Esophagus mucosa (tissue), 1 donor: Measurements from ENCODE around the gene EGR4. TPM values are rescaled to one million over a fixed set of nuclear protein-coding genes. Genes with fewer than 3 reads are reported as not detected.
A peak's percentile ranks its signal among the peaks of the same experiment; 100 is the strongest.

ENCODE experiments used
- ATAC-seq: fragments of 200-7000 bp; cut with Tn5 transposase; one replicate; pipeline ENCODE4 v1.9.1; 2020
- total RNA-seq: library from RNA; stranded (reverse); gene quantifications from one replicate; pipeline ENCODE4 v1.2.4, GENCODE V29; 2023
- donor health status: DM: yes; HTN: yes; CAD: no.

Gene EGR4
- total RNA-seq, 1 donor from 2014 or later = not detected

- peak; percentile 30 for ATAC-seq
Observed at GRCh38 chr2:73290049-73290839, 3.1 kb downstream of the EGR4 start.

- no peak for ATAC-seq
Observed at GRCh38 chr2:73289304-73289703, 4.0 kb downstream of the EGR4 start.

GRCh38 chr2:73286134-73286655 is 7.2 kb downstream of the EGR4 start:
- ATAC-seq = no peak

GRCh38 chr2:73285159-73285739 is 8.1 kb downstream of the EGR4 start:
- ATAC-seq = peak; percentile 53

GRCh38 chr2:73284296-73285158 is 8.8 kb downstream of the EGR4 start, which contains the start of gene FBXO41:
FBXO41 (minus strand) TSS chr2:73284478; CDS start chr2:73269630, 14,848 bp downstream.
- ATAC-seq = peak; percentile 55

GRCh38 chr2:73283545-73284295 is 9.6 kb downstream of the EGR4 start:
- peak; percentile 11 for ATAC-seq

DNA sequence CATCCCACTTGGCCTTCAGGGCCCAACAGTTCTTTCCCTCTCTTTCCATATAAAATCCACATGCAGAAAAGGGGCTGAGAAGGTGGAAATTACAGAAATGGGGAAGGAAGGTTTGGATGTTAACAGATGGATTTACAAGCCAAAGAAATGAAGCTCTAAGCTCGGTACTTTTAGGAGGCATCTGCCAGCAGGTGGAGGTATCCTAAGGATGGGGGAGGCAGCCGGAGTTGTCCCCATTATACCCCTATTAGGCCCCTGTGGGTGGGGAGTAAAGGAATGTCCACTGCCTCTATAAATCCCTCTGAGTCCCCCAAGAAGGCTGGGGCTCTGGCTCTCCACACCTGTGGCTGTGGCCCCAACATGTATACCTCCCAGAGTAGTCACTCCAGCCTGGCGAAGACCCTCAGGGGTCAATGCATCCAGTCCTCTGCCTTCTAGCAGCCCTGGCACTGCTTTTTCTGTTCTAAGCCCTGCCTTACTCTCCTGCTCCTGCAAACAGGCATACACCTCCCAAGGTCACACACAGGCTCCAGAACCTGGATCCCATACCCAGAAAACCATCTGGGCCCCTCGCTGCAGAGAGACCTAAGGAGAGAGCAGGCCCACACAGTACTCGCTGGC is 10.3 kb downstream of the EGR4 start:
- no peak for ATAC-seq

DNA sequence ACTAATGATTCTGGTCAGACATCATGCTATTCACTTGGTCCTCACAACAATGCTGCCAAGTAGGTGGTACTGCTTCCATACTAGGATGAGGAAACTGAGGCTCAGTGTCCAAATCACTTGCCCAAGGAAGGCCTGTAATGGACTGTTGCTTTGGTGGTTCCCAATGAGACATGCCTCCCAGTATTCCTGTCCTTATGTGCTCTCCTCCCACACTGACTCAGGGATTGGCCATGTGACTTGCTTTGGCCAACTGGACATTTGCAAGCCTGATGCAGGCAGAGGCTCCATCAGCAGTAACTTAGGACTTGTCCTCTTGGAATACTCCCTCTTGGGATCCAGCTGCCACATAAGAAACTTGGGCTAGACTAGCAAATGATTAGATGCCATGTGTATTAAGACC is 12.1 kb downstream of the EGR4 start:
- ATAC-seq = no peak

- ATAC-seq = no peak
Observed at GRCh38 chr2:73279852-73280251, 13.5 kb downstream of the EGR4 start.

GRCh38 chr2:73272270-73272669 is 21.1 kb downstream of the EGR4 start:
- no peak for ATAC-seq

DNA sequence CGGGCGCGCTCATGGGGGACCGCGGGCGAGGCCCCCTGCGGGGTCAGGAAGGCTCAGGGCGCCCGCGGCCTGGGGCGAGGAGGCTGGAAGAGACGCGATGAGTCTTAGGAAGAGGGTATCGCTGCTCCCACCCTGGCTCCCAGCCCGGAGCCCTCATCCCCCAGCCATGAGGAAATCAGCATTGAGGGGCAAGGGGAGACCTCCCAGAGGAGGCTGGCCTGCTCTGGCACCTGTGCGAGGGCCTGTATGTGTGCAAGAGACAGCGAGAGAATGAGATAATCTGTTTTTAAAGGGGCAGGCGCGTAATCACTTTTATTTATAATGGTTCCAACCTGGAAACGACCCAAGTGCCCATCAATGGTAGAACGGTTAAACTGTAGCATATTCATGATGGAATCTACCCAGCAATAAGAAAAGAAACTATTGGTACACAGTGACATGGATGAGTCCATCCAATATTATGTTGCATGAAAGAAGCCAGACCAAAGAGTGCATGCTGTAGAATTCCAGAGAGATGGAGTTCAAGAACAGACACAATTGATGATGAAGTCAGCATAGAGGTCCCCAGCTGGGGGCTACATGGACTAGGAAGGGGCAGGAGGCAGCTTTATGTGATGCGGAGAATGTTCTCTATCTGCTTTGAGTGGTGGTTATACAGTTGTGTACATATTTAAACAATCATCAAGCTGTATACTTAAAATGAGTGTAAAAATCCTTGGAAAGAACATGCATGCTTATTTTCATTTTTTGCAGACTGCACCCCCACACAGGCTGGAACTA is 23.5 kb downstream of the EGR4 start:
- no peak for ATAC-seq

- peak; percentile 76 for ATAC-seq
Observed at GRCh38 chr2:73268830-73269685, 24.3 kb downstream of the EGR4 start.

DNA sequence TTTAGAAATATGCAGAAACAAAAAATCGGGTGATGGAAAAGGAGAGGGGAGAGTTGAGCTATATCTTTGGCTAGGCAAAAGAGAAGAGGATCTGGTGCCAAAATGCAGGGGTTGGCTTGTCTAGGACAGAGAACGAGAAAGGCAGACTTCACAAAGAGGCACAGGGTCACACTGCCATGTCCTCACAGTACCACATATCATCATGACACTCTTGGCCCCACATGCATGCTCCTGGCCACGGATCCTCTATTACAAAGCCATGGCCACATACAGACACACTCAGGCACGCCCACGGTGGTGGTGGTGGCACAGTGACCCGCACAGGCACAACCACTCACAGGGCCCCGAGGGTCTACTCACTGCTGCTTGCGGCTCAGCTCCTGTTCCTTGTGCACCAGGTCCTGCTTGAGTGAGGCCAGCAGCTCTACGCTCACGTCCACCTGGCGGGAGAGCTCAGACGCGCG is 24.9 kb downstream of the EGR4 start:
- no peak for ATAC-seq

DNA sequence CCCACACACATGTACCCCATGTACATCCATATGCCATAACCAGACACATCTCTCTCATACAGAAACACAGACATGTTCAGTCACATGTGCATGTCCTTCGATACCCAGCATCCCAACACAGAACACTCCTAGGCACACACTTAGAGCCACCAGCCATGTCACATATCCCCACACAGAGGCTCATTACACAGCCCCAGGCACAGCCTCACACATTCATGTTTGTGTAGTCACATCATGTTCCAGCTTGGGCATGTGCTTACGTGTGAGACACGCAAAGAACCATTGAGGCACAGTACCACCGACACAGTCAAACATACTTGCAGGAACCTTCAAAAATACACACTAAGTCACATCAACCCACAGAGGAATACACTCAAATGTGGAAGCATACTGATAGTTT is 26.3 kb downstream of the EGR4 start:
- ATAC-seq = no peak

DNA sequence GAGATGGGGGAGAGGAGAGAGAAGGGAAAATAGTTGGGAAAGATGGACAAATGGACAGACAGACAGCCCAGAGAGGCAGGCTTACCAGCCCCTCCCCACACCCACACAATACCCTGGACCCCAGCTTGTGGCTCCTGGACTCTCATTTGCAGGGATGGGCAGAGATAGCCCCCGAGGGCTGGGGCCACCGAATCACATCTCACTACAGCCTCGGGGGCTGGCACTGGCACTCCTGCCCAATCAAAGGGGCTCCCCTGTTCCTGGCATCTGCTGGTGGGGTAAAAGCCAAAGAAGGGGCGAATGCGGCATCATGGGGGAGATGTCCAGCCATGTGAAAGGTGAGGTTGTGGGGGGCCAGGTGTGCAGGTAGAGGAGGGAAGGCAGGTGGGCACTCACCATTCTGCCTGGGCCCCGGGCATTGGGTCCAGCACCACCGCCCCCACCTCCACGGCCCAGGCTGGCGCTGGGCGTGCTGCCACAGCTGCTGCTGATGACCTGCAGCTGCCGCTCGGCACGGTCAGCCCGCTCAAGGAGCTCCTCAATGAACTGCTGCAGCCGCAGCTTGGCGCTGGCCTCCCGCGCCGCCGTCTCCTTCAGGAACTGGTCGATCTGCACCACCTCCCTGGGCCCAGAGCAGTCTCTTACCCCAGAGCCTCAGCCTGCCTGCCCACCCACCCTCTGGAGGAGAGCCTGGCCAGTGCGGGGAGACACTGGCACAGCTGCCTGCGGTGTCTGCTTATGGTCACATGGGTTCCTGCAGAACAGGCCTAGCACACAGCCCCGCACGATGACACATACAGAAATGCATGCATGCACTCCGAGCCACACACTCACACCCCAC is 27.1 kb downstream of the EGR4 start:
- no peak for ATAC-seq

- ATAC-seq = no peak
Observed at GRCh38 chr2:73265298-73266060, 27.9 kb downstream of the EGR4 start.

DNA sequence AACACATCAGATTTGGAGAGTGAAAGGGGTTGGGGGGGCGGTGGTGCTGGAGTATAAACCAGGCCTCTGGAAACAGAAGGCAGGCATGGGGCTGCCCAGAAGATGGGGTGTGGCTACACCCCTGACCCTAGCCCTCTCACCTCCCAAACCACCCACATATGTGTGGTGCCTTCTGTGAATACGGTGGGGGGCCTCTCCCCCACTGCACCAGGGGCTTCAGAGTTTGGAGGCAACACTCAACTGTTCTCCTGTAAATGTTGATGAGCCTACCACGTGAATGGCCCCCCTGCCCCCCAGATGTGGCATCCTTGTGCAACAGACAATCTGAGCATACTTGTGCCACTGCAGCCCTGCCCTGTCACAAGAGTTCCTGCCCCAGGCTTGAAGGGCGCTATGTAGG is 28.6 kb downstream of the EGR4 start:
- ATAC-seq = no peak

DNA sequence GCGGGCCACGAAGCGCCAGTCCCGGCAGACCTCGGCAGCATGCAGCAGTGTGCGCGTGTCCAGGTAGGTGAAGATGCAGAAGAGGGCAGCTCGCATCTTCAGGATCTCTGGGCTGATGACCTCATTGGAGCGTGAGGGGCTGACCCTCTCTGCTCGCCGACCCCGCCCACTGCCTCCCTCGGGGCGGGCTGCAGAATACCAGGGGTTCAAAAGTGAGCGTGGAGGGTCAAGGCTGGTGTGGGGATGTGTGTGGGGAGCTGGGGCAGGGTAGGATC is 29.1 kb downstream of the EGR4 start:
- ATAC-seq = no peak
